AG08396 (cell line): ENCODE measurements around the gene CPNE4.

Source experiments
- DNase-seq: peaks from one replicate; pipeline ENCODE4 v3.0.0; 2012; ENCODE audit warnings: low spot score, mixed read lengths

Gene CPNE4

DNA sequence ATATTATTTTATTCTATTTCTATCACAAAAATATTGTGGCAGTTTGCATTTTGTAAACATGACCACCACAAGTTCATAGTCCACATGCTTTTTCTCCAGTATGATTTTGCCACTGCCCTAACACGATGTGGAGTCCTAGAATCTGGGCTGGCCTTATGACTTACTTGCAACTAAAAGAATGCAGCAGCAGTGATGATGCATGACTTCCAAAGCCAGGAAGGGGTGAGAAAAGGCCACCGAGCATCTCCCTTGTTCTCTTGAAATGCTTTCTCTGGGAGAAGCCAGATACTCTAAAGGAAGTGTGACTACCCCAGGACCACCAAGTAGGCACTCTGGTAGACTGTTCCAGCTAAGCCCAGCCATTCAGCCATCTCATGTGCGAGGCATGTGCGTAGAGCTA, 340.4 kb downstream of the CPNE4 start:
- no peak for DNase-seq

DNA sequence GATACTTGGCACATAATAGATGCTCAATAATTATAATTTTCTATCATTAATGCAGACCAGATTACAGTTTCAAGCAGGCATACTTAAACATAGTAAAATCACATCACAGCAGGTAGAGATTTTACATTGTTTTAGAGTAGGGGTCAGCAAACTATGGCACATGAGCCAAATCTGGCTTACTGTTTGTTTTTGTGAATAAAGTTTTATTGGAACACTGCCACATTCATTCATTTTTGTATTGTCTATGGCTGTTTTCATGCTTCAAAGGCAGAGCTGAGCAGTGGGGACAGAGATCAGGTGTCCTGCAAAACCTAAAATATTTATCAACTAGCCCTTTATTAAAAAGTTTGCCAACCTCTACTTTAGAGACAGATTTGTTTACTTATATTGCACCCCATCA, 342.5 kb downstream of the CPNE4 start:
- DNase-seq: no peak

- no peak for DNase-seq
Observed at GRCh38 chr3:131690800-131691199, 344.0 kb downstream of the CPNE4 start.

DNA sequence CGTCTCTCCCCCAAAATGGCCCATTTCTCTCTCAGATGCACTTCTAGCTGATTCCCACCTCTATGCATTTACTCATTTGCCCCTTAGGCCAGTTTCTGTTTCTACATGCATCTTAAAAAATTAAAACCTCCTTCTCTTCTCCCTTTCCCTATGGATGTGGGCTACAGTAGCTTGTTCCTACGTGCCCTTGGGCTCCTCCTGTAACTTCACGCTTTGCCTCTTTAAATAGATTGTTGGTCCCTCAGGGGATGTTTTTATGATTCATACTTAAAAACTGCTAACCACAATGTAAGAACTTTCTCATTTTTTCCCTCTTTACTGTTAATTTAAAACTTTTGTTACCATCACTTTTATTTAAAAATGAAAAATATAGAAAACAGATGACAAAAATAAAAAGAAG, 346.4 kb downstream of the CPNE4 start:
- no peak for DNase-seq

- DNase-seq: no peak
Observed at GRCh38 chr3:131669600-131669999, 365.2 kb downstream of the CPNE4 start.

DNA sequence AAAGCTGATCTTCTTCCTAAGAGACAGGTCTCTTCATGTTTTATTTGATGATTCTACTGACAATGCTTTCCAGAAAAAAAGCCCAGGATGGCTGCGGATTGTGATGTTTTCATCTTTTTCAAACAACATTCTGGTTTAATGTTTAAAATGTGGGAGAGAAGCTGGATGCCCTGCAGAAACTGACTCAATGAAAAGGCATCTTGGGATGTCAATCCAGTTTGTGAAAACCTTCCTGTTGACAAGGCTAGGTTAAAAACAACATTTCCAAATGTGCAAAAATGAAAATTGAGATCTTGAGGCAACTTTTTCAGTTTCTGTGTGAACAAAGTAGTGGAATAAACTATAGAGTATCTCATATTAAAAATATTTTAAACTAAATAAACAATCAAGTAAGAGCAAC, 376.0 kb downstream of the CPNE4 start:
- DNase-seq: no peak

DNA sequence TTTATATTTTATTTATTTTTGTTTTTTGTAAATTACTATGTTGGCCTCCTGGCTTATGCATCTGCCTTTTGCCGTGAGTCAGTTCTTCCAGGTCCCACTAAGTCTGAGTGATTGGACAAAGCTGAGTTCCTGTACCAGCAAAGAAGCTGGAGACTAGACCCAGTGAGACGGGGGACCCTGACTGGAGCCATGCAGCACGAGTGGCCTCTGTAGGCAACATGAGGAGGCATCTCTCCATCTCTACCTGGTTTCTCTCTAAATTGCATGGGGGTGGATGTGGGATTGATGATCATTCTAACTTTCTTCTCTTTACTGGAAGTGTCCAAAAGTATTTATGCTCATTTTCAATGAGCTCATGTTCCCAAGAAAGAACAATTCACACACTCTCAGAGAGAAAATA, 376.7 kb downstream of the CPNE4 start:
- DNase-seq: no peak

DNA sequence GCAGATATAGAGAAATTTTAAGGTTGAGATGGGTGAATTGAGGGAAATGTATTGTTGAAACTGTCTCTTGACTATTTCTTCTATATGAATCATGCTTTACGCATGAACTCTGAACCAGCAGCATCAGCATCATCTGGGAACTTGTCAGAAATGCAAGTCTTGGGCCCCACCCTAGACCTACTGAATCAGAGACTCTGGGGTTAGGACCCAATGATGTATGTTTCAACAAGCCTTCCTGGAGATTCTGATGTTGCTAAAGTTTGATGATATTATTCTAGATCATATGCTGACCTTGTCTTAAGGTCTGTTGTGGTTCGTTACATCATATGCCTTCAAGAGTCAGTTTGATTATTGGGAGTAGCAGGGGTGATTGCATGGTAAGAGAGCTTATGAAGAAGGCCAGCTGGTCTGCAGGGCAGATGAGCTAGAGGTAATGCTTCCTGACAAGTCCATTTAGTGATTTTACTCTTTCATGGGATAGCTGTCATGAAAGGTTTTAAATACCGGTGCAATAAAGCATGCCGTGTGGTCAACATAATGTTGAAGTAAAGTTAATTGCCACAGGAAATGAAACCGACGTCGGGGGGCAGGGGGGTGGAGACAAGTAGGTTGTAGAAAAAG, 379.6 kb downstream of the CPNE4 start:
- DNase-seq: no peak

DNA sequence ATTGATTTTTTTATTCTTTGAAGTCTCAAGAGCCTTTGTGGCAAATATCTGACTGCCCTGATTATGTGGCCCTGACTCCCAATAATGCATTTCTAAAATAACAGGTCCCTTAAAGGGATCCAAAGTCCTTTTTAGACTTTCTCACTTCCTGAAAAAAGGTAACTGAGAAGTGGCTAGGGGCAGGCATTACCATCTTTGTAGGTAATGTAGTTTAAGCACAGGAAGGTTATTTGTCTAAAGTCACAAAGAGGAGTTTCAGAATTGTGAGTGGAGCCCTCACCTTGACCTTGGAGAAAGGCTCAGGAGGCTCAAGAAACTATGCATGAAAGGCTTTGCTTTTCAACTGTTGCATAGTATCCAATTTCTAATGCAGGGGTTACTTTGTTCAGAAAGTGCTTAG, 389.2 kb downstream of the CPNE4 start:
- DNase-seq: no peak

DNA sequence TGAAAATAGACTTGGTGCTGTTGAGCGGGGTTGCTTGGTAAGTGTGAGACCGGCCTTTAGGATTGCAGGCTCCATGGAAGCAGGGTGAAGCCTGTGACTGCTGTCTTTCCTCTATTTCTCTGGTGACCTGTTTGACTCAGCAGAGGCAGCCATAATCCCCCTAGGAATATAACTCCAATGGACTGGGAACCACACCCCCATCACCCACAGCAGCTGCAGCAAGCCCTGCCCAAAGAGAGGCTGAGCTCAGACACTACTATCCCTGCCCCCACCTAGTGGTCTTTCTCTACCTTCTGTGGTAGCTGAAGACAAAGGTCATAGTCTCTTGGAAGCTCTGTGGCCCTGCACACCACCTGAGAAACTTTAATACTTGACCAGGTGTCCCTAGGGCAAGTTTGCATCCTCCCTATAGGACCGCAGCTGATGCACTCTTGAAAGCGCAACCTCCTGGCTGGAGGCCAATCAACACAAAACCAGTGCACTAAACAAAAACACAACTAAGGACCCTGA, 398.5 kb downstream of the CPNE4 start:
- no peak for DNase-seq

DNA sequence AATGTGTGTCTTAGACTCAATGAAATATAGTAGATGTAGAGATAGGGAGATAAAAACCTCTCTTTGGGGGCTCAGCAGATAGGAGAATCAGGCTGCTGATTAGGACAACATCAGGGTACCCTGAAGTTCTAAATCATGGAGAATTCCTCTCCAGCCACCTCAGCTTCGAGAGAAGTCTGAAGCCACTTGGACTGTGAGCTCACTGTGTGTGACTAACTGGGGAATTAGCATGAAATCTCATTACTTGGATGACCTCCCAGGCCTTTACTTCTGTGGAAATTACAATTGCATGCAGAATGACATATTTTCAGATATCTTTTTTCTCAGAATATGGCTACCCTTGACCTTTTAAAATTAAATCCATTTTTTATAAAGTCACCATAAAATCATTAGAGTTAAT, 404.0 kb downstream of the CPNE4 start:
- no peak for DNase-seq

DNA sequence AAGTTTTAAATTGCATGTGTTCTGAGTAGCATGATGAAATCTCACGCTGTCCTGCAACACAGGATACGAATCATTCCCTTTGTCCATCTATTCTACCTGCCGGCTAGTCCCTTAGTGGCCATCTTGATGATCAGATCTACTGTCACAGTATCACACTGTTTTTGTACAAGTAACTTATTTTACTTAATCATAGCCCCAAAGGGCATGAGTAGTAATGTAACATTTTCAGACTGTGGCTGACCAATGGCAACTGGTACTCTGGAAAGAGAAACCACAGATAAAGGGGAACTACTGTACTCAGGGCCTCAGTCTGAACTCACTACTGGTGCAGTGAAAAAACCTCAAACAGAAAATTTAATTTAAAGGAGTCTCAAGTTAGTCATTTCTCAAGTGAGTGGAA, 404.7 kb downstream of the CPNE4 start:
- DNase-seq: no peak

DNA sequence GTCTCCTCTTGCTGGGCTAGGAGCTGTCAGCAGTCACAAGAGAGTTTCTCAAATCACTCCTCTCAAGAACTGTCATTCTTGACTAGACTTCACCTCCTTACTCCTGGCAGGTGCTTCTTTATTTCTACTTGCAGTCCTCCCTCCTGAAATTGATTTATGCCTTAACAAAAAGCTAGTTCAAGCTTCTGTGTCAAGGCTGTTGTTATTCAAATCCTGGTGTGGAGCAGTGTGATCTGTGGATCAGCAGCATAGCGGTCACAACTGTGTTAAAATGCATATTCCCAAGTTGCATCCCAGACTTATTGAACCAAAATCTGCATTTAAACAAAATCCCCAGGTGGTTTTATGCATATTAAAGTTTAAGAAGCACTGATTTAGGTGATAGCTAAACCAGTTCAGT, 411.4 kb downstream of the CPNE4 start:
- DNase-seq: no peak

DNA sequence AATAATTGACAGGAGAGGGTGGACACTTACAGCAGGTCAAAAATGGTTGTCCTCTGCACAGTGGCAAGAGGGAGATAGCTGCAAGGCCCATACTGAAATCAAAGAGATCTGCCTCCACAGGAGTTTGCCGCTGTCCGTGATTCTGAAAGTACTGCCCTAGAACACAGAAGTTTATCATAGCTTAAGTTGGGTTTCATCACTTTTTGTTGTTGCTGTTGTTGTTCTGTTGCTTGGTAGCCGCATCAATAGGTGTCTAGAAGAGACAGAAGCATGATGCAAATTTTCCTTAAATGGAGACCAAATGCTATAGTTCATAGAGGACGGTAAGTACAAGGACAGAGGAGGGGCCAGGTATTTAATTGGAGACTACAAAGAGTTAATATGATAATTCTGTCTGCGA, 412.1 kb downstream of the CPNE4 start:
- no peak for DNase-seq

- no peak for DNase-seq
Observed at GRCh38 chr3:131620977-131621376, 413.8 kb downstream of the CPNE4 start.

- no peak for DNase-seq
Observed at GRCh38 chr3:131619821-131620220, 415.0 kb downstream of the CPNE4 start.

DNA sequence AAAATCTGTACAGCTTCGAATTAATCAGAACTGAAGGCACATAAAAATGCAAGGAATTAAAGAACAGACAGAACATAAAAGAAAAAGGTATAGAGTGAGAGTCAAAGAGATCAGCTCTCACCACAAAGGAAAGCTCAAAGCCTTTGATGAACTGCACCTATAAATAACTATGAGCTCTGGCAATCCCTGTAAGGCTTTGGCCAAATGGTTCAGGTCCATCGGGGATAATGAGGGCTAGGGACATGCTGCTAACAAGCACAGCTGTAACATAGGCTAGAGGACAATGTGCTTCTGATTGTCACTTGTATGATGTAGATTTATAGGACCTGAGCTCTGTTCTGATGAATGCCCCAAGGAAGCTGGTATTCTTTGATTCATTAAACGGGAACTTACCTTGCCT, 418.1 kb downstream of the CPNE4 start:
- DNase-seq: no peak

- no peak for DNase-seq
Observed at GRCh38 chr3:131612745-131613144, 422.1 kb downstream of the CPNE4 start.

DNA sequence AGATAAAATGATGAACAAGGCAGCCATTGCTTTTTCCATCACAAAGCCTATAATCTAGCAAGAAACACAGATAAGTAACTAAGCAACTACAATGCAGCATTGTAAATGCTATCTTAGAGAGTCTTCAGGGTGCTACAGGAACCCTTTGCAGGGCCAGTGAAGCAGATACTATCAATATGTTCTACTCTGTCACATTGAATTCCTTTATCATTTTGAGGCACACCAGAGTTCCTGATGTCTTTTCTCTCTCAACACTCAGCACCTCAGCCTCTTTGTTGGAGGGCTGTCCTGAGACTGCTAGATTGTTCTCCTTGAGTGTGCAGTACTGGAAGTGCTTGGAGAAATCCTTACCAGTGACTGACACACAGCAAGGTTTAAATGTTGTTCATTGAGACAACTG, 424.6 kb downstream of the CPNE4 start:
- no peak for DNase-seq

- DNase-seq: no peak
Observed at GRCh38 chr3:131608741-131609140, 426.1 kb downstream of the CPNE4 start.

- no peak for DNase-seq
Observed at GRCh38 chr3:131608296-131608695, 426.5 kb downstream of the CPNE4 start.

DNA sequence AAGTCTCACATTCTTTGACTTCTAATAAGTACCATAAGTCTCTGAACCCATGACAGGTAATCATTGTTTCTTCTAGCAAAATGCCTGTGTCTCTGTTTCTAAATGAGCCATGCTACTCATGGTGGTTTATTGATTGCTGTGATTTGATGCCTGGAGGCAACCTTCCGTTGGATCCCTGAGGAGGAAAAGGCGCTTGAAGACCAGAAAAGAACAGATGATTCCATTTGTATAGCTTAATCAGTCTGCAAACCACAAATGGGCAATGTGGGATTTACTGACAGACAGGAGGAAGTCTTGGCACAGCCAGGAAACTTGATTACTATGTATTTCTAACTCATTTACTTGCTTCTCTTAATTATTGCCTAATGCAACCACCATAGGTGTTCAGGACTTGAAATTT, 428.9 kb downstream of the CPNE4 start:
- DNase-seq: no peak

- no peak for DNase-seq
Observed at GRCh38 chr3:131602011-131602779, 432.6 kb downstream of the CPNE4 start.

DNA sequence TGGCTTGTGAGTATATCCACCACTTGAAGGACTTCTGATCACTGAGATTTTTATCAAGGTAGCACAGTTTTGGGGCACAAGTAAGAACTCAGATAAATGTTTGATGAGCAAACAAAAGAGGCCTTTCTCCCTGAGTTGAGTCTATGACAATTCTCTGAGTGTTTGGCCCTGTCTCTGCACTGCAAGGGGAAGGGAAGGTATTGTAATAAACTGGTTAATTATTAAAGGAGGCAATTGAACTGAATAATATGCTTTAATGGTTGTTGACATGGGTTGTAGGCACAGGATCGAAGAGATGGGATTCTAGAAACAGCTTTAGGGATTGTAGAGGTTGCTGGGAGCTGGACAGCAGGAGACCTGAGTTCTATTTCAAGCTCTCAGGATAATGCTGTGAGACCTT, 437.0 kb downstream of the CPNE4 start:
- no peak for DNase-seq
